ENCODE data around the gene TMA7B.

DNA sequence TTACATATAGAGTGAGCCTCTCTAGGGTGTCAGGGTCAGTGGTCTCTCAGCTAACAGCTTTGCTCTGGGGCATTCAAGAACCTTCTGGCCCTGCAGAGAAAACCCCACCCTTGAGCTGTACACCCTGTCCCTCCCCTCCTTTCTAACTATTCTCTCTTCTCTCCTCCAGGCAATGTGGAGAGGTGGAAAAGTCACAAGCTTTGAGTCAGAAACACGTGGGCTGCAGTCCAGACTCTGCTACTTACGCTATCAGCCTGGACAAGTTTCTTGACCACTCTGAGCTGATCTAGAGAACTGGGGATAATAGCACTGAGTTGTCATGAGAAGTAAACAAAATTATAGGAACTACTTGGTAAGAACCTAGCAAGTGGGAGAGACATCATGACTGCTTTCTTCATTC is 23.8 kb downstream of the TMA7B start:
- TF ChIP-seq POLR2AphosphoS5 (IDR thresholded peaks at IDR 0.05; ENCODE audit: insufficient read depth, low read depth, low read length) = no peak
- TF ChIP-seq, protein P1, sequence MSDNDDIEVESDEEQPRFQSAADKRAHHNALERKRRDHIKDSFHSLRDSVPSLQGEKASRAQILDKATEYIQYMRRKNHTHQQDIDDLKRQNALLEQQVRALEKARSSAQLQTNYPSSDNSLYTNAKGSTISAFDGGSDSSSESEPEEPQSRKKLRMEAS (IDR thresholded peaks at IDR 0.05; ENCODE audit: insufficient read depth, insufficient read length) = no peak
- TF ChIP-seq POLR2A (IDR thresholded peaks at IDR 0.05; ENCODE audit: low read depth, low read length) = no peak

Data from endothelial cell of umbilical vein (primary cell).